HepG2 (cell line): ENCODE measurements around the gene MBTPS1. TPM values are rescaled to one million over a fixed set of nuclear protein-coding genes. Genes with fewer than 3 reads are reported as not detected.

Experiments
- ADNP ChIP-seq: sonication (generic); formaldehyde crosslinking; IDR thresholded peaks from 2 replicates; pipeline ENCODE4 v1.4.0; 2020; ENCODE audit warnings: missing genetic modification reagents
- ATF7-NPFF ChIP-seq: sonication (generic); formaldehyde crosslinking; IDR thresholded peaks from 2 replicates; pipeline ENCODE4 v1.8.1; 2023; ENCODE audit warnings: mild to moderate bottlenecking, low read depth, missing genetic modification reagents, moderate library complexity
- EED ChIP-seq: sonication (generic); formaldehyde crosslinking; IDR thresholded peaks from 2 replicates; pipeline ENCODE4 v1.5.0; 2020; ENCODE audit warnings: mild to moderate bottlenecking, missing genetic modification reagents
- NFIC ChIP-seq: IDR thresholded peaks from 2 replicates; pipeline ENCODE4 v1.6.1; 2012; ENCODE audit warnings: mild to moderate bottlenecking, low read length, inconsistent platforms
- RORA ChIP-seq: sonication (generic); formaldehyde crosslinking; IDR thresholded peaks from 2 replicates; pipeline ENCODE4 v1.5.0; 2020; ENCODE audit warnings: mild to moderate bottlenecking, missing genetic modification reagents, moderate library complexity
- THYN1 ChIP-seq: sonication (generic); formaldehyde crosslinking; IDR thresholded peaks from 2 replicates; pipeline ENCODE4 v1.8.1; 2023; ENCODE audit warnings: low read depth, mild to moderate bottlenecking, moderate library complexity, missing genetic modification reagents, borderline replicate concordance
- ZNF773 ChIP-seq: sonication (generic); formaldehyde crosslinking; IDR thresholded peaks from 2 replicates; pipeline ENCODE4 v1.4.0; 2020; ENCODE audit warnings: missing genetic modification reagents, borderline replicate concordance
- polyA plus RNA-seq, 8 experiments: library from polyadenylated mRNA; depleted of rRNA in 3 of 8; stranded (reverse) in 7 of 8; unstranded in 1 of 8; fragments of >200 nt; fragmentation: Illumina TruSeq in 4 of 8; extraction: Trizol in 4 of 8; gene quantifications; 2 replicates each; pipeline versions ENCODE4 v1.2.1 to v1.2.3, GENCODE V29; 2011 to 2016; ENCODE audit warnings: low read depth in 4 of 8, missing spikeins in 1 of 8, mixed read lengths in 1 of 8; ENCODE audit not compliant: insufficient read depth in 1 of 8
- total RNA-seq, 5 experiments: library from RNA; depleted of rRNA; stranded (reverse); fragments of >200 nt; fragmentation: Illumina TruSeq; extraction: Trizol; gene quantifications; 2 replicates each; pipeline ENCODE4 v1.2.3, GENCODE V29; 2016; ENCODE audit warnings: low read depth in 1 of 5
- TF ChIP-seq, protein P1 (sequence below): sonication (generic); formaldehyde crosslinking; IDR thresholded peaks from 2 replicates; pipeline ENCODE4 v1.9.0; 2022; ENCODE audit warnings: low read depth, missing genetic modification reagents
- TF ChIP-seq, protein P2 (sequence below): sonication (generic); formaldehyde crosslinking; IDR thresholded peaks from 2 replicates; pipeline ENCODE4 v1.4.0; 2020; ENCODE audit warnings: missing genetic modification reagents, borderline replicate concordance
- TF ChIP-seq, protein P3 (sequence below): IDR thresholded peaks from 2 replicates; pipeline ENCODE4 v1.6.1; 2018; ENCODE audit warnings: missing genetic modification reagents
- TF ChIP-seq, protein P4 (sequence below), 2 experiments: fragments of 450-650 bp in 1 of 2; sonication (generic) in 1 of 2; formaldehyde crosslinking in 1 of 2; IDR thresholded peaks; 2 replicates each; pipeline versions ENCODE4 v1.6.1 to v1.8.0; 2016 to 2022; ENCODE audit warnings: antibody characterized with exemption in 1 of 2, mild to moderate bottlenecking in 1 of 2, missing genetic modification reagents in 1 of 2

Gene MBTPS1
- total and polyA plus RNA-seq, 2 of the 13 experiments (the other 11 are each of a cell fraction or from before 2014, with no cell fraction given): 56.7 to 91.3 TPM

DNA sequence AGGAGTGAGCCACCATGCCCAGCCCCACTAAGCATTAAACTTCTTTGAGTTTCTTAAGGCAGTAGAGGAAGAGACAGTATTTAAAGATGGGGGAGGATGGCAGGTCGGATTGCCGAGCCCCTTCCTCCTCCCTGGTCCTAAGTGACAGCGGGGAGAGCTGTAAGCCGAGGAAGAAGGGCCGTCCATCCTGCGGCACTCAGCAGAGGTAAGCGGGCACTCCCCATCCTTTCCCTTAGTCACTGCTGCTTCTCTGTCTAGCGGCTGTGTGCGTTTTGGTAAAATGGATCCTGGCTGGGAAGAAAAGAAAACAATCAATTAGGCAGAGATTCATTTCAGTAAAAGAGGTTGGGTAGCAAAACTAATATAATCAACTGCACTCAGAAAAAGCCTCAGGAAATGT, 42.3 kb upstream of the MBTPS1 start (continued):
- TF ChIP-seq, protein P1, sequence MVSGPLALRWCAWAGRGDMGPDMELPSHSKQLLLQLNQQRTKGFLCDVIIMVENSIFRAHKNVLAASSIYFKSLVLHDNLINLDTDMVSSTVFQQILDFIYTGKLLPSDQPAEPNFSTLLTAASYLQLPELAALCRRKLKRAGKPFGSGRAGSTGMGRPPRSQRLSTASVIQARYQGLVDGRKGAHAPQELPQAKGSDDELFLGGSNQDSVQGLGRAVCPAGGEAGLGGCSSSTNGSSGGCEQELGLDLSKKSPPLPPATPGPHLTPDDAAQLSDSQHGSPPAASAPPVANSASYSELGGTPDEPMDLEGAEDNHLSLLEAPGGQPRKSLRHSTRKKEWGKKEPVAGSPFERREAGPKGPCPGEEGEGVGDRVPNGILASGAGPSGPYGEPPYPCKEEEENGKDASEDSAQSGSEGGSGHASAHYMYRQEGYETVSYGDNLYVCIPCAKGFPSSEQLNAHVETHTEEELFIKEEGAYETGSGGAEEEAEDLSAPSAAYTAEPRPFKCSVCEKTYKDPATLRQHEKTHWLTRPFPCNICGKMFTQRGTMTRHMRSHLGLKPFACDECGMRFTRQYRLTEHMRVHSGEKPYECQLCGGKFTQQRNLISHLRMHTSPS (CRISPR knock-in tag): no peak
- TF ChIP-seq, protein P2, sequence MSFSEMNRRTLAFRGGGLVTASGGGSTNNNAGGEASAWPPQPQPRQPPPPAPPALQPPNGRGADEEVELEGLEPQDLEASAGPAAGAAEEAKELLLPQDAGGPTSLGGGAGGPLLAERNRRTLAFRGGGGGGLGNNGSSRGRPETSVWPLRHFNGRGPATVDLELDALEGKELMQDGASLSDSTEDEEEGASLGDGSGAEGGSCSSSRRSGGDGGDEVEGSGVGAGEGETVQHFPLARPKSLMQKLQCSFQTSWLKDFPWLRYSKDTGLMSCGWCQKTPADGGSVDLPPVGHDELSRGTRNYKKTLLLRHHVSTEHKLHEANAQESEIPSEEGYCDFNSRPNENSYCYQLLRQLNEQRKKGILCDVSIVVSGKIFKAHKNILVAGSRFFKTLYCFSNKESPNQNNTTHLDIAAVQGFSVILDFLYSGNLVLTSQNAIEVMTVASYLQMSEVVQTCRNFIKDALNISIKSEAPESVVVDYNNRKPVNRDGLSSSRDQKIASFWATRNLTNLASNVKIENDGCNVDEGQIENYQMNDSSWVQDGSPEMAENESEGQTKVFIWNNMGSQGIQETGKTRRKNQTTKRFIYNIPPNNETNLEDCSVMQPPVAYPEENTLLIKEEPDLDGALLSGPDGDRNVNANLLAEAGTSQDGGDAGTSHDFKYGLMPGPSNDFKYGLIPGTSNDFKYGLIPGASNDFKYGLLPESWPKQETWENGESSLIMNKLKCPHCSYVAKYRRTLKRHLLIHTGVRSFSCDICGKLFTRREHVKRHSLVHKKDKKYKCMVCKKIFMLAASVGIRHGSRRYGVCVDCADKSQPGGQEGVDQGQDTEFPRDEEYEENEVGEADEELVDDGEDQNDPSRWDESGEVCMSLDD (CRISPR knock-in tag): no peak
- TF ChIP-seq, protein P3, sequence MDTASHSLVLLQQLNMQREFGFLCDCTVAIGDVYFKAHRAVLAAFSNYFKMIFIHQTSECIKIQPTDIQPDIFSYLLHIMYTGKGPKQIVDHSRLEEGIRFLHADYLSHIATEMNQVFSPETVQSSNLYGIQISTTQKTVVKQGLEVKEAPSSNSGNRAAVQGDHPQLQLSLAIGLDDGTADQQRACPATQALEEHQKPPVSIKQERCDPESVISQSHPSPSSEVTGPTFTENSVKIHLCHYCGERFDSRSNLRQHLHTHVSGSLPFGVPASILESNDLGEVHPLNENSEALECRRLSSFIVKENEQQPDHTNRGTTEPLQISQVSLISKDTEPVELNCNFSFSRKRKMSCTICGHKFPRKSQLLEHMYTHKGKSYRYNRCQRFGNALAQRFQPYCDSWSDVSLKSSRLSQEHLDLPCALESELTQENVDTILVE (CRISPR knock-in tag): no peak
- TF ChIP-seq THYN1 (CRISPR knock-in tag) (no peak), NFIC (no peak), RORA (CRISPR knock-in tag) (no peak), ADNP (CRISPR knock-in tag) (no peak), ATF7-NPFF (CRISPR knock-in tag) (no peak), EED (CRISPR knock-in tag) (no peak), ZNF773 (CRISPR knock-in tag) (no peak)
- TF ChIP-seq, protein P4, sequence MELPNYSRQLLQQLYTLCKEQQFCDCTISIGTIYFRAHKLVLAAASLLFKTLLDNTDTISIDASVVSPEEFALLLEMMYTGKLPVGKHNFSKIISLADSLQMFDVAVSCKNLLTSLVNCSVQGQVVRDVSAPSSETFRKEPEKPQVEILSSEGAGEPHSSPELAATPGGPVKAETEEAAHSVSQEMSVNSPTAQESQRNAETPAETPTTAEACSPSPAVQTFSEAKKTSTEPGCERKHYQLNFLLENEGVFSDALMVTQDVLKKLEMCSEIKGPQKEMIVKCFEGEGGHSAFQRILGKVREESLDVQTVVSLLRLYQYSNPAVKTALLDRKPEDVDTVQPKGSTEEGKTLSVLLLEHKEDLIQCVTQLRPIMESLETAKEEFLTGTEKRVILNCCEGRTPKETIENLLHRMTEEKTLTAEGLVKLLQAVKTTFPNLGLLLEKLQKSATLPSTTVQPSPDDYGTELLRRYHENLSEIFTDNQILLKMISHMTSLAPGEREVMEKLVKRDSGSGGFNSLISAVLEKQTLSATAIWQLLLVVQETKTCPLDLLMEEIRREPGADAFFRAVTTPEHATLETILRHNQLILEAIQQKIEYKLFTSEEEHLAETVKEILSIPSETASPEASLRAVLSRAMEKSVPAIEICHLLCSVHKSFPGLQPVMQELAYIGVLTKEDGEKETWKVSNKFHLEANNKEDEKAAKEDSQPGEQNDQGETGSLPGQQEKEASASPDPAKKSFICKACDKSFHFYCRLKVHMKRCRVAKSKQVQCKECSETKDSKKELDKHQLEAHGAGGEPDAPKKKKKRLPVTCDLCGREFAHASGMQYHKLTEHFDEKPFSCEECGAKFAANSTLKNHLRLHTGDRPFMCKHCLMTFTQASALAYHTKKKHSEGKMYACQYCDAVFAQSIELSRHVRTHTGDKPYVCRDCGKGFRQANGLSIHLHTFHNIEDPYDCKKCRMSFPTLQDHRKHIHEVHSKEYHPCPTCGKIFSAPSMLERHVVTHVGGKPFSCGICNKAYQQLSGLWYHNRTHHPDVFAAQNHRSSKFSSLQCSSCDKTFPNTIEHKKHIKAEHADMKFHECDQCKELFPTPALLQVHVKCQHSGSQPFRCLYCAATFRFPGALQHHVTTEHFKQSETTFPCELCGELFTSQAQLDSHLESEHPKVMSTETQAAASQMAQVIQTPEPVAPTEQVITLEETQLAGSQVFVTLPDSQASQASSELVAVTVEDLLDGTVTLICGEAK (IDR thresholded peaks at IDR 0.05): no peak
- TF ChIP-seq, protein P4 (CRISPR knock-in tag; IDR thresholded peaks at IDR 0.05): no peak
